Measurements from ENCODE around the gene SNX13.

- TF ChIP-seq, protein P1, sequence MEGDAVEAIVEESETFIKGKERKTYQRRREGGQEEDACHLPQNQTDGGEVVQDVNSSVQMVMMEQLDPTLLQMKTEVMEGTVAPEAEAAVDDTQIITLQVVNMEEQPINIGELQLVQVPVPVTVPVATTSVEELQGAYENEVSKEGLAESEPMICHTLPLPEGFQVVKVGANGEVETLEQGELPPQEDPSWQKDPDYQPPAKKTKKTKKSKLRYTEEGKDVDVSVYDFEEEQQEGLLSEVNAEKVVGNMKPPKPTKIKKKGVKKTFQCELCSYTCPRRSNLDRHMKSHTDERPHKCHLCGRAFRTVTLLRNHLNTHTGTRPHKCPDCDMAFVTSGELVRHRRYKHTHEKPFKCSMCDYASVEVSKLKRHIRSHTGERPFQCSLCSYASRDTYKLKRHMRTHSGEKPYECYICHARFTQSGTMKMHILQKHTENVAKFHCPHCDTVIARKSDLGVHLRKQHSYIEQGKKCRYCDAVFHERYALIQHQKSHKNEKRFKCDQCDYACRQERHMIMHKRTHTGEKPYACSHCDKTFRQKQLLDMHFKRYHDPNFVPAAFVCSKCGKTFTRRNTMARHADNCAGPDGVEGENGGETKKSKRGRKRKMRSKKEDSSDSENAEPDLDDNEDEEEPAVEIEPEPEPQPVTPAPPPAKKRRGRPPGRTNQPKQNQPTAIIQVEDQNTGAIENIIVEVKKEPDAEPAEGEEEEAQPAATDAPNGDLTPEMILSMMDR (IDR thresholded peaks at IDR 0.05; ENCODE audit: extremely low read depth in 1 of 2, insufficient read depth in 1 of 2, low read depth in 1 of 2, low read length in 2 of 2) = no peak
- TF ChIP-seq JUN (IDR thresholded peaks at IDR 0.05; ENCODE audit: borderline replicate concordance, insufficient read depth, insufficient read length, low read depth) = no peak
- TF ChIP-seq POLR2A (IDR thresholded peaks at IDR 0.05; ENCODE audit: low read depth, low read length) = no peak
- no peak for TF ChIP-seq GATA2 (IDR thresholded peaks at IDR 0.05; ENCODE audit: insufficient read depth, insufficient read length, low read depth, low read length)
- no peak for TF ChIP-seq EZH2 (IDR thresholded peaks at IDR 0.05; ENCODE audit: borderline replicate concordance, low read depth, low read length, severe bottlenecking)
- TF ChIP-seq POLR2AphosphoS5 (IDR thresholded peaks at IDR 0.05; ENCODE audit: insufficient read depth, low read depth, low read length) = no peak
Measured at GRCh38 chr7:17863809-17864143, 76.5 kb downstream of the SNX13 start.
